PC-3 (cell line): ENCODE measurements around the gene SFRP2. TPM values are rescaled to one million over a fixed set of nuclear protein-coding genes. Genes with fewer than 3 reads are reported as not detected.

Source experiments
- ATAC-seq: fragments of 200-7000 bp; cut with Tn5 transposase; 2 replicates; pipeline ENCODE4 v1.9.1; 2020; ENCODE audit warnings: mild to moderate bottlenecking, moderate library complexity
- BruUV-seq: library from RNA; stranded (reverse); fragments of 400-500 nt; replicated peaks from 2 replicates; lab custom pipeline; 2021; lab: Mats Ljungman, UMichigan
- CTCF ChIA-PET: fragments of 300-600 bp; sonication (Branson Sonifier 250); formaldehyde crosslinking; loops from one replicate; lab custom pipeline; 2022; ENCODE audit warnings: antibody characterized with exemption; lab: Charles Lee
- POLR2A ChIA-PET: fragments of 300-600 bp; sonication (Branson Sonifier 250); formaldehyde crosslinking; loops from one replicate; lab custom pipeline; 2022; ENCODE audit warnings: antibody characterized with exemption; ENCODE audit not compliant: unreplicated experiment; lab: Charles Lee
- DNase-seq: peaks from one replicate; pipeline ENCODE4 v3.0.0-alpha.2; 2015
- H2AFZ ChIP-seq: fragments of 300-600 bp; sonication (generic); 2 replicates; pipeline ENCODE4 v1.6.0; 2016; ENCODE audit warnings: antibody characterized with exemption, low read length
- H3F3A ChIP-seq: fragments of 300-600 bp; sonication (generic); one replicate; pipeline ENCODE4 v1.6.0; 2017; ENCODE audit warnings: antibody characterized with exemption, low read length, control low read depth, mild to moderate bottlenecking; ENCODE audit not compliant: unreplicated experiment
- H3K27ac ChIP-seq: fragments of 300-600 bp; sonication (generic); 2 replicates; pipeline ENCODE4 v1.5.1; 2016; ENCODE audit warnings: mild to moderate bottlenecking, low read length
- H3K27me3 ChIP-seq: fragments of 300-600 bp; sonication (generic); 2 replicates; pipeline ENCODE4 v1.6.1; 2016; ENCODE audit warnings: low read length, mixed read lengths
- H3K36me3 ChIP-seq: fragments of 300-600 bp; sonication (generic); 2 replicates; pipeline ENCODE4 v1.6.1; 2016; ENCODE audit warnings: low read depth, mixed run types, low read length, mixed read lengths
- H3K4me1 ChIP-seq: fragments of 300-600 bp; sonication (generic); 2 replicates; pipeline ENCODE4 v1.5.1; 2016; ENCODE audit warnings: low read length; ENCODE audit not compliant: insufficient read depth
- H3K4me2 ChIP-seq: fragments of 300-600 bp; sonication (generic); 2 replicates; pipeline ENCODE4 v1.6.0; 2016; ENCODE audit warnings: low read length
- H3K4me3 ChIP-seq: fragments of 300-600 bp; sonication (generic); 2 replicates; pipeline ENCODE4 v1.5.1; 2016; ENCODE audit warnings: mild to moderate bottlenecking, low read length, mixed read lengths
- H3K79me2 ChIP-seq: fragments of 300-600 bp; sonication (generic); 2 replicates; pipeline ENCODE4 v1.6.1; 2017; ENCODE audit warnings: low read length, mixed read lengths
- H3K9ac ChIP-seq: fragments of 300-600 bp; sonication (generic); 2 replicates; pipeline ENCODE4 v1.6.0; 2016; ENCODE audit warnings: mild to moderate bottlenecking, low read length
- H3K9me2 ChIP-seq: fragments of 300-600 bp; sonication (generic); replicated peaks from 2 replicates; pipeline ENCODE4 v1.6.1; 2016; ENCODE audit warnings: mixed run types, low read length, mixed read lengths
- H3K9me3 ChIP-seq: fragments of 300-600 bp; sonication (generic); 2 replicates; pipeline ENCODE4 v1.6.1; 2016; ENCODE audit warnings: low read length, mixed read lengths
- H4K20me1 ChIP-seq: fragments of 300-600 bp; sonication (generic); 2 replicates; pipeline ENCODE4 v1.6.1; 2016; ENCODE audit warnings: low read length, mixed read lengths
- EZH2 ChIP-seq: fragments of 300-600 bp; sonication (generic); IDR thresholded peaks from one replicate; pipeline ENCODE4 v1.6.1; 2017; ENCODE audit warnings: antibody characterized with exemption, mild to moderate bottlenecking, low read length; ENCODE audit not compliant: unreplicated experiment
- EZH2phosphoT487 ChIP-seq: fragments of 300-600 bp; sonication (generic); IDR thresholded peaks from 2 replicates; pipeline ENCODE4 v1.6.1; 2018; ENCODE audit warnings: mild to moderate bottlenecking, antibody characterized with exemption, low read length, borderline replicate concordance
- intact Hi-C: fragments of 100-400 bp; cut with micrococcal nuclease; formaldehyde crosslinking; loops from 2 replicates; pipeline ENCODE4 v1.9.0; 2023
- total RNA-seq: library from RNA; depleted of rRNA; stranded (reverse); fragments of >200 nt; gene quantifications from 2 replicates; pipeline ENCODE4 v1.2.3, GENCODE V29; 2014
- TF ChIP-seq, protein P1 (sequence below): fragments of 300-600 bp; sonication (generic); conservative IDR thresholded peaks from 2 replicates; pipeline ENCODE4 v1.5.1; 2017; ENCODE audit warnings: antibody characterized with exemption, low read depth, mild to moderate bottlenecking, low read length

Gene SFRP2
- total RNA-seq, 1 experiment from 2014 or later: not detected

DNA sequence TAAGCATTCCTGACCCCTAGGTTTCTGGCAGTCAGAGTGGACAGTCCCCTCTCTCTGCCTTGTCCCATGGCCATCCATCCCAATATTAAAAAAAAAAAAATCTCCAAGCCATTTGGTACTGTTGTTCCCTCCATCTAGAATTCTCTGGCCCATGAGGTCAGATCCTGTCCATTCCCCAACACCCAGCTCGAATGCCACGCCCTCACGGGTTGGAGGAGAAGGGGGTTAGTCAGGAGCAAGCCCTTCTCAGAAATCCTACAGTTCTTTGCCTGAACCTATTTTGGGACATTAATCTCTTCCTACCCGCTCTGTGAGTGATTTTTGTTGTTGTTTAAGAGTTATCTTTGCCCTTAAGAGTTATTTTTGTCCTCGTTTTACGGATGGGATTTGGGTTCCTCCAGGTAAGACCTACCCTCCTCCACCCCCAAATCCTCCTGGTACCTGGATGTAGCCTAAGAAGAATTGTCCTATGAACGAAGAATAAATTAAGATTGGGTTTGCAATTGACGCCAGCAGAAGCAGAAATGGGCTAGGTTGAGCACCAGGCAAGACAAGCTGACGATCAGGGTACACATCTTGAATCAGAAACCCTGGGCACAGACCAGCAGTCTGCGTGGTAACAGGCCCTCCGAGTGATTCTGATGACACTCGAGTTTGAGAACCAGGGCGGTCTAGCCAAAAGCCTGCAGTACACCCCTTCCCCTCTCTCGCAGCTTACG is 30.0 kb downstream of the SFRP2 start:
- intact Hi-C loops: no loop called here
- ATAC-seq: no peak
- Histone ChIP-seq H3K9me3 (no peaks in the 10 kb centered on the region), H3K4me2 (no peak overlapping the region), H4K20me1 (no peaks in the 10 kb centered on the region), H3K27ac (no peak overlapping the region), H3F3A (no peaks in the 10 kb centered on the region), H3K9me2 (no peaks in the 10 kb centered on the region), H3K4me3 (no peak overlapping the region), H3K9ac (no peak overlapping the region), H3K27me3 (no peaks in the 10 kb centered on the region), H3K36me3 (no peaks in the 10 kb centered on the region), H3K79me2 (no peaks in the 10 kb centered on the region), H3K4me1 (peaks cover 4% of the 10 kb centered on the region; the same call in 1 of the 2 replicates), H2AFZ (no peak overlapping the region)
- ChIA-PET CTCF (no interaction called here), POLR2A (no interaction called here)
- TF ChIP-seq EZH2phosphoT487 (no peak), EZH2 (no peak)
- TF ChIP-seq, protein P1, sequence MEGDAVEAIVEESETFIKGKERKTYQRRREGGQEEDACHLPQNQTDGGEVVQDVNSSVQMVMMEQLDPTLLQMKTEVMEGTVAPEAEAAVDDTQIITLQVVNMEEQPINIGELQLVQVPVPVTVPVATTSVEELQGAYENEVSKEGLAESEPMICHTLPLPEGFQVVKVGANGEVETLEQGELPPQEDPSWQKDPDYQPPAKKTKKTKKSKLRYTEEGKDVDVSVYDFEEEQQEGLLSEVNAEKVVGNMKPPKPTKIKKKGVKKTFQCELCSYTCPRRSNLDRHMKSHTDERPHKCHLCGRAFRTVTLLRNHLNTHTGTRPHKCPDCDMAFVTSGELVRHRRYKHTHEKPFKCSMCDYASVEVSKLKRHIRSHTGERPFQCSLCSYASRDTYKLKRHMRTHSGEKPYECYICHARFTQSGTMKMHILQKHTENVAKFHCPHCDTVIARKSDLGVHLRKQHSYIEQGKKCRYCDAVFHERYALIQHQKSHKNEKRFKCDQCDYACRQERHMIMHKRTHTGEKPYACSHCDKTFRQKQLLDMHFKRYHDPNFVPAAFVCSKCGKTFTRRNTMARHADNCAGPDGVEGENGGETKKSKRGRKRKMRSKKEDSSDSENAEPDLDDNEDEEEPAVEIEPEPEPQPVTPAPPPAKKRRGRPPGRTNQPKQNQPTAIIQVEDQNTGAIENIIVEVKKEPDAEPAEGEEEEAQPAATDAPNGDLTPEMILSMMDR: no peak
- DNase-seq: no peak
- BruUV-seq: no TSS peak

DNA sequence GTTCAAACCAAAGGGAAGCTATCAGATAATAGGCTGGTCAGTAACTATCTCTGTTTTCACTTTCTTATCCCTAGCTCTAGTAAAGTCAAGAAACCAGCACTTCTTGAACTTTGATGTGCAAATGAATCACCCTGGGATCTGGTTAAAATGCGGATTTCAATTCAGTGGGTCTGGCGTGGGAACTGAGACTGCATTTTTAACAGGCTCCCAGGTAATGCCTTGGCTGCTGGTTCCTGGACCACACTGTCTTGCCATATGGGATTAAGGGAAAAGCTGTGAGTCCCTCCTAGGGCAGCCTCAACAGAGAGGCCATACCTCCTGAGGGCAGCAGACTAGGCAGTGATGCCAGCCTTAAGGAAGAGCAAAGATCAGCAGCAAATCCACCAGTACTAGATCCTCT is 30.7 kb downstream of the SFRP2 start:
- Histone ChIP-seq H2AFZ (no peak overlapping the region), H4K20me1 (no peaks in the 10 kb centered on the region), H3K27me3 (no peaks in the 10 kb centered on the region), H3K9me3 (no peaks in the 10 kb centered on the region), H3F3A (no peaks in the 10 kb centered on the region), H3K36me3 (no peaks in the 10 kb centered on the region), H3K4me3 (no peak overlapping the region), H3K4me1 (peaks cover 4% of the 10 kb centered on the region; the same call in 1 of the 2 replicates), H3K9me2 (no peaks in the 10 kb centered on the region), H3K9ac (no peak overlapping the region), H3K27ac (no peak overlapping the region), H3K4me2 (no peak overlapping the region), H3K79me2 (no peaks in the 10 kb centered on the region)
- TF ChIP-seq EZH2phosphoT487 (no peak), EZH2 (no peak)
- ChIA-PET POLR2A (no interaction called here), CTCF (no interaction called here)
- DNase-seq (no peak), ATAC-seq (no peak)
- intact Hi-C loops: no loop called here
- BruUV-seq: no TSS peak

DNA sequence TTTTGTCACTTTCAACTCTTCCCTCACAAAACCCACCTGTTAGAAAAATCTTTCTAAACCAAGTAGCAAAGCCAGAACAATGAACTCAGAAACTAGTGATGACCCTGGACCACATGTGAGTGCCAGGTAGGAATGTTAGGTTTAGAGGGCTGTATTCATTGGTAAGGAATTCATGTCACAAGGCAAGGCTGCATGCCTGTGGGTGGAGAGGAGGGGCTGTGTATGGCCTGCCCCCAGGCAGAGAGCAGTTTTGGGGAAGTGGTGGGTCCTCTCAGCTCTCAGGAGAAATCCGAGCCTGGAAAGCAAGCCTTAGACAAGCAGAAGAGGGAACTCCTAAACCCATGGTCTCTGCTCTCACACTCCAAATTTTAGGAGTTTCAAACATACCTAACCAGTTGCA is 31.5 kb downstream of the SFRP2 start:
- Histone ChIP-seq H3K9ac (no peak overlapping the region), H3K36me3 (no peaks in the 10 kb centered on the region), H3K27me3 (no peaks in the 10 kb centered on the region), H3K4me3 (no peak overlapping the region), H3F3A (no peaks in the 10 kb centered on the region), H2AFZ (no peak overlapping the region), H3K9me3 (no peaks in the 10 kb centered on the region), H3K4me2 (no peak overlapping the region), H3K4me1 (peaks cover 4% of the 10 kb centered on the region; the same call in 1 of the 2 replicates), H3K27ac (no peak overlapping the region), H3K9me2 (no peaks in the 10 kb centered on the region), H4K20me1 (no peaks in the 10 kb centered on the region), H3K79me2 (no peaks in the 10 kb centered on the region)
- BruUV-seq: no TSS peak
- ChIA-PET POLR2A (no interaction called here), CTCF (no interaction called here)
- TF ChIP-seq, protein P1: no peak
- TF ChIP-seq EZH2phosphoT487 (no peak), EZH2 (no peak)
- DNase-seq: peak; percentile 30
- intact Hi-C loops: no loop called here
- ATAC-seq: no peak
